ENCODE measurements around the gene AKIRIN2. TPM values are rescaled to one million over a fixed set of nuclear protein-coding genes. Genes with fewer than 3 reads are reported as not detected.

AKIRIN2 gene
- total and polyA plus RNA-seq, 9 of the 15 experiments (the other 6 are each of a cell fraction or from before 2014, with no cell fraction given): 5.8 to 63.9 (median 28.1) TPM

GRCh38 chr6:87723170-87724078 lies 21.4 kb upstream of the AKIRIN2 start (continued):
- no peak for TF ChIP-seq PBX2 (CRISPR knock-in tag; IDR thresholded peaks at IDR 0.05; ENCODE audit: low read depth)
- TF ChIP-seq PBX2 (tag; conservative IDR thresholded peaks at IDR 0.05; ENCODE audit: low read depth): peak; percentile 35
- peak; percentile 79; the same call in 1 of the 2 replicates for TF ChIP-seq RUNX1 (IDR thresholded peaks at IDR 0.05; ENCODE audit: low read depth)
- TF ChIP-seq, protein P1, sequence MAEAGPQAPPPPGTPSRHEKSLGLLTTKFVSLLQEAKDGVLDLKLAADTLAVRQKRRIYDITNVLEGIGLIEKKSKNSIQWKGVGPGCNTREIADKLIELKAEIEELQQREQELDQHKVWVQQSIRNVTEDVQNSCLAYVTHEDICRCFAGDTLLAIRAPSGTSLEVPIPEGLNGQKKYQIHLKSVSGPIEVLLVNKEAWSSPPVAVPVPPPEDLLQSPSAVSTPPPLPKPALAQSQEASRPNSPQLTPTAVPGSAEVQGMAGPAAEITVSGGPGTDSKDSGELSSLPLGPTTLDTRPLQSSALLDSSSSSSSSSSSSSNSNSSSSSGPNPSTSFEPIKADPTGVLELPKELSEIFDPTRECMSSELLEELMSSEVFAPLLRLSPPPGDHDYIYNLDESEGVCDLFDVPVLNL (CRISPR knock-in tag; IDR thresholded peaks at IDR 0.05; ENCODE audit: low read depth): no peak
- TF ChIP-seq PURB (CRISPR knock-in tag; IDR thresholded peaks at IDR 0.05; ENCODE audit: low read depth): no peak
- peak; percentile 67 for TF ChIP-seq MEF2D (tag; conservative IDR thresholded peaks at IDR 0.05; ENCODE audit: low read depth)
- peak; percentile 78 for TF ChIP-seq NFRKB (IDR thresholded peaks at IDR 0.05; ENCODE audit: low read depth)
- TF ChIP-seq YY1 (IDR thresholded peaks at IDR 0.05; ENCODE audit: borderline replicate concordance in 1 of 3, control insufficient read depth in 1 of 3, extremely low read depth in 1 of 3, insufficient read depth in 3 of 3, insufficient read length in 1 of 3, insufficient replicate concordance in 2 of 3, low read depth in 1 of 3, low read length in 2 of 3): peak in 1 of 3 experiments; percentile 36
- peak; percentile 100 for TF ChIP-seq MAFF (IDR thresholded peaks at IDR 0.05; ENCODE audit: low read length)
- TF ChIP-seq TCF7L2 (IDR thresholded peaks at IDR 0.05; ENCODE audit: low read depth, low read length): no peak
- TF ChIP-seq GATA2 (CRISPR knock-in tag; IDR thresholded peaks at IDR 0.05): peak; percentile 76
- TF ChIP-seq, protein P2, sequence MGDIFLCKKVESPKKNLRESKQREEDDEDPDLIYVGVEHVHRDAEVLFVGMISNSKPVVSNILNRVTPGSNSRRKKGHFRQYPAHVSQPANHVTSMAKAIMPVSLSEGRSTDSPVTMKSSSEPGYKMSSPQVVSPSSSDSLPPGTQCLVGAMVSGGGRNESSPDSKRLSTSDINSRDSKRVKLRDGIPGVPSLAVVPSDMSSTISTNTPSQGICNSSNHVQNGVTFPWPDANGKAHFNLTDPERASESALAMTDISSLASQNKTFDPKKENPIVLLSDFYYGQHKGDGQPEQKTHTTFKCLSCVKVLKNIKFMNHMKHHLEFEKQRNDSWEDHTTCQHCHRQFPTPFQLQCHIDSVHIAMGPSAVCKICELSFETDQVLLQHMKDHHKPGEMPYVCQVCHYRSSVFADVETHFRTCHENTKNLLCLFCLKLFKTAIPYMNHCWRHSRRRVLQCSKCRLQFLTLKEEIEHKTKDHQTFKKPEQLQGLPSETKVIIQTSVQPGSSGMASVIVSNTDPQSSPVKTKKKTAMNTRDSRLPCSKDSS (IDR thresholded peaks at IDR 0.05; ENCODE audit: low read depth, partially characterized antibody): no peak
- peak; percentile 65 to 74 for TF ChIP-seq TRIM24 (IDR thresholded peaks at IDR 0.05)
- 0 out of 4 replicates have a peak, but pooled peaks of 1 of the 2 experiments have one; percentile 26 for TF ChIP-seq NONO (IDR thresholded peaks at IDR 0.05; ENCODE audit: low read depth in 2 of 2, low read length in 1 of 2)
- TF ChIP-seq ZNF384 (IDR thresholded peaks at IDR 0.05; ENCODE audit: low read depth, low read length): no peak
- no peak for TF ChIP-seq NELFE (IDR thresholded peaks at IDR 0.05; ENCODE audit: insufficient read depth, insufficient read length)
- TF ChIP-seq FOXJ2 (tag; IDR thresholded peaks at IDR 0.05): peak; percentile 73
- peak; percentile 92 for TF ChIP-seq L3MBTL2 (IDR thresholded peaks at IDR 0.05)
- TF ChIP-seq KAT2B (IDR thresholded peaks at IDR 0.05; ENCODE audit: low read depth, low read length): no peak
- TF ChIP-seq, protein P3, sequence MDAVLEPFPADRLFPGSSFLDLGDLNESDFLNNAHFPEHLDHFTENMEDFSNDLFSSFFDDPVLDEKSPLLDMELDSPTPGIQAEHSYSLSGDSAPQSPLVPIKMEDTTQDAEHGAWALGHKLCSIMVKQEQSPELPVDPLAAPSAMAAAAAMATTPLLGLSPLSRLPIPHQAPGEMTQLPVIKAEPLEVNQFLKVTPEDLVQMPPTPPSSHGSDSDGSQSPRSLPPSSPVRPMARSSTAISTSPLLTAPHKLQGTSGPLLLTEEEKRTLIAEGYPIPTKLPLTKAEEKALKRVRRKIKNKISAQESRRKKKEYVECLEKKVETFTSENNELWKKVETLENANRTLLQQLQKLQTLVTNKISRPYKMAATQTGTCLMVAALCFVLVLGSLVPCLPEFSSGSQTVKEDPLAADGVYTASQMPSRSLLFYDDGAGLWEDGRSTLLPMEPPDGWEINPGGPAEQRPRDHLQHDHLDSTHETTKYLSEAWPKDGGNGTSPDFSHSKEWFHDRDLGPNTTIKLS (IDR thresholded peaks at IDR 0.05; ENCODE audit: borderline replicate concordance, low read depth): peak; percentile 62
